Vagina (tissue), 2 donors: ENCODE results near the gene NFYA. TPM values are rescaled to one million over a fixed set of nuclear protein-coding genes. Genes with fewer than 3 reads are reported as not detected.

Source experiments
- DNase-seq, 2 donors: peaks; one replicate each; pipeline ENCODE4 v3.0.0-alpha.2; 2017; ENCODE audit errors: extremely low spot score in 2 of 2
- H3K27ac ChIP-seq: fragments of 200-600 bp; sonication (generic); one replicate; pipeline ENCODE4 v1.5.1; 2019
- H3K27me3 ChIP-seq: fragments of 200-600 bp; sonication (generic); one replicate; pipeline ENCODE4 v1.5.1; 2019
- H3K36me3 ChIP-seq, 2 donors: fragments of 200-600 bp; sonication (generic); one replicate each; pipeline ENCODE4 v1.5.1; 2017 to 2019
- H3K4me1 ChIP-seq: fragments of 200-600 bp; sonication (generic); one replicate; pipeline ENCODE4 v1.5.1; 2019
- H3K4me3 ChIP-seq, 2 donors: fragments of 200-600 bp; sonication (generic); 1 replicate in 1 of 2; 2 replicates in 1 of 2; pipeline ENCODE4 v1.5.1; 2016 to 2019
- H3K9me3 ChIP-seq: fragments of 200-600 bp; sonication (generic); one replicate; pipeline ENCODE4 v1.5.1; 2019
- POLR2A ChIP-seq, 2 donors: fragments of 450-650 bp; IDR thresholded peaks; one replicate each; pipeline ENCODE4 v1.6.1; 2017; ENCODE audit warnings: antibody characterized with exemption in 2 of 2, mild to moderate bottlenecking in 2 of 2, moderate library complexity in 2 of 2
- POLR2AphosphoS5 ChIP-seq, 2 donors: sonication (generic); formaldehyde crosslinking; IDR thresholded peaks; one replicate each; pipeline ENCODE4 v1.9.0; 2017; ENCODE audit warnings: antibody characterized with exemption in 2 of 2, mild to moderate bottlenecking in 2 of 2, low read depth in 1 of 2; ENCODE audit not compliant: insufficient read depth in 1 of 2
- intact Hi-C: fragments of 100-400 bp; cut with DNase I; formaldehyde crosslinking; loops from one replicate; pipeline ENCODE4 v1.15.1; 2023
- total RNA-seq: library from RNA; depleted of rRNA; stranded (reverse); fragments of >200 nt; gene quantifications from one replicate; pipeline ENCODE4 v1.2.3, GENCODE V29; 2016
- TF ChIP-seq, protein P1 (sequence below), 3 experiments: fragments of 450-650 bp in 2 of 3; fragments of 200-600 bp in 1 of 3; sonication (generic) in 1 of 3; IDR thresholded peaks; one replicate each; pipeline ENCODE4 v1.5.1; 2017 to 2019; ENCODE audit warnings: antibody characterized with exemption in 3 of 3, mild to moderate bottlenecking in 2 of 3, moderate library complexity in 2 of 3

Gene NFYA
- total RNA-seq, 1 donor from 2014 or later: 22.8 TPM

DNA sequence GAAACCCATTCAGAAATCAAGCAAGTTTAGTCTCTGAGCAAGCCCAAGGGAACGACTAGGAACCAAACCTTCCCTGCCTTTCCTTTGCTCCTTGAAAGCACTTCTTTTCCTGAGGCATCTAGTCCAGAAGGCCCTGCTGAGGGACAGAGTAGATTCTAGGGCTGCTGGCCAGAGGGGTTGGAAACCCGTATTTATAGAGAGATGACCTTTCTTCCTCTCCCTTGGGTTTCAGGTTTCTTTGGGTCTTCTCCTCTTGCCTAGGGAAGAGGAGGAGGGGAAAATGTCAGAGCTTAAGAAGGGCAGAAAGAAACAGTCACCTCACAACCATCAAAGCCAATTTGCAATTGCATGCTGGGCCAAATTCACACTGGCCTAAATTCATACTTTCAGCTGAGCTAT, 14.0 kb upstream of the NFYA start:
- H3K4me1 ChIP-seq: peaks cover 9% of the 10 kb centered on the region
- H3K9me3 ChIP-seq: no peaks in the 10 kb centered on the region
- H3K4me3 ChIP-seq: no peak overlapping the region
- TF ChIP-seq POLR2A (IDR thresholded peaks at IDR 0.05) (no peak), POLR2AphosphoS5 (IDR thresholded peaks at IDR 0.05; ENCODE audit: insufficient read depth in 1 of 2, low read depth in 1 of 2) (no peak)
- TF ChIP-seq, protein P1, sequence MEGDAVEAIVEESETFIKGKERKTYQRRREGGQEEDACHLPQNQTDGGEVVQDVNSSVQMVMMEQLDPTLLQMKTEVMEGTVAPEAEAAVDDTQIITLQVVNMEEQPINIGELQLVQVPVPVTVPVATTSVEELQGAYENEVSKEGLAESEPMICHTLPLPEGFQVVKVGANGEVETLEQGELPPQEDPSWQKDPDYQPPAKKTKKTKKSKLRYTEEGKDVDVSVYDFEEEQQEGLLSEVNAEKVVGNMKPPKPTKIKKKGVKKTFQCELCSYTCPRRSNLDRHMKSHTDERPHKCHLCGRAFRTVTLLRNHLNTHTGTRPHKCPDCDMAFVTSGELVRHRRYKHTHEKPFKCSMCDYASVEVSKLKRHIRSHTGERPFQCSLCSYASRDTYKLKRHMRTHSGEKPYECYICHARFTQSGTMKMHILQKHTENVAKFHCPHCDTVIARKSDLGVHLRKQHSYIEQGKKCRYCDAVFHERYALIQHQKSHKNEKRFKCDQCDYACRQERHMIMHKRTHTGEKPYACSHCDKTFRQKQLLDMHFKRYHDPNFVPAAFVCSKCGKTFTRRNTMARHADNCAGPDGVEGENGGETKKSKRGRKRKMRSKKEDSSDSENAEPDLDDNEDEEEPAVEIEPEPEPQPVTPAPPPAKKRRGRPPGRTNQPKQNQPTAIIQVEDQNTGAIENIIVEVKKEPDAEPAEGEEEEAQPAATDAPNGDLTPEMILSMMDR (IDR thresholded peaks at IDR 0.05): no peak
- intact Hi-C loops: no loop called here
- H3K27ac ChIP-seq: no peak overlapping the region
- no peaks in the 10 kb centered on the region for H3K27me3 ChIP-seq
- peaks cover 0 to 12% of the 10 kb centered on the region in 2 donors for H3K36me3 ChIP-seq
- no peak for DNase-seq

DNA sequence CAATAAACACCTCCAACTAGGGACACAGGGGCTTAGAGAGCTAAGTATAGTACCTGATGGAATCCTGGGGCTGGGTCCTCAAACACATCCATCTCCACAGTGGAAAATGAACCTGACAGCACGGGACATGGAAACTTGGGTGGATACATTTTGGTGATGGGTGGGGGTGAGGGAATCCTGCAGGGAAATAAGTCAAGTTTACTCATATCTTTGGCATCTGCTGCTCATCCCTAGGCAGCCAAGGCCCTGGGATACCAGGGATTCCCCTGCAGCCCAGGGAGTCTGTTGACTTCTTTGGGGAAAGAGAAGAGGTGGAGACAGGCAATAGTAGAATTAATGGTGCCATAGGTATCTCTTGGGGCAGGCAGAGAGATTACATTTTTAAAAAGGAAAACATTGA, 13.2 kb upstream of the NFYA start:
- TF ChIP-seq POLR2AphosphoS5 (IDR thresholded peaks at IDR 0.05; ENCODE audit: insufficient read depth in 1 of 2, low read depth in 1 of 2) (no peak), POLR2A (IDR thresholded peaks at IDR 0.05) (no peak)
- TF ChIP-seq, protein P1 (IDR thresholded peaks at IDR 0.05): no peak
- peaks cover 0 to 12% of the 10 kb centered on the region in 2 donors for H3K36me3 ChIP-seq
- no peak overlapping the region for H3K4me3 ChIP-seq
- peaks cover 9% of the 10 kb centered on the region for H3K4me1 ChIP-seq
- no peaks in the 10 kb centered on the region for H3K9me3 ChIP-seq
- no peaks in the 10 kb centered on the region for H3K27me3 ChIP-seq
- H3K27ac ChIP-seq: no peak overlapping the region
- intact Hi-C loops: no loop called here
- DNase-seq: no peak

DNA sequence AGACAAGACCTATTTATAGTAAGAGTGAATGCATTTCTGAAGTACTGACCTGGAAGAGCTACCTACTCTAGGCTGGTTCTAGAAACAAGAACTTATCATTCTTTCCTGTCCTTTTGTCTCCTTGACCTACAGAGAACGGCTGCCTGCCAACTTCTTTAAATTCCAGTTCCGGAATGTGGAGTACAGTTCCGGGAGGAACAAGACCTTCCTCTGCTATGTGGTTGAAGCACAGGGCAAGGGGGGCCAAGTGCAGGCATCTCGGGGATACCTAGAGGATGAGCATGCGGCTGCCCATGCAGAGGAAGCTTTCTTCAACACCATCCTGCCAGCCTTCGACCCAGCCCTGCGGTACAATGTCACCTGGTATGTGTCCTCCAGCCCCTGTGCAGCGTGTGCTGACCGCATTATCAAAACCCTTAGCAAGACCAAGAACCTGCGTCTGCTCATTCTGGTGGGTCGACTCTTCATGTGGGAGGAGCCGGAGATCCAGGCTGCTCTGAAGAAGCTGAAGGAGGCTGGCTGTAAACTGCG, 11.5 kb upstream of the NFYA start:
- no peak for TF ChIP-seq POLR2A (IDR thresholded peaks at IDR 0.05)
- no peak for TF ChIP-seq POLR2AphosphoS5 (IDR thresholded peaks at IDR 0.05; ENCODE audit: insufficient read depth in 1 of 2, low read depth in 1 of 2)
- TF ChIP-seq, protein P1 (IDR thresholded peaks at IDR 0.05): no peak
- DNase-seq: no peak
- Histone ChIP-seq H3K36me3 (peaks cover 0 to 12% of the 10 kb centered on the region in 2 donors), H3K4me1 (peaks cover 9% of the 10 kb centered on the region), H3K27me3 (no peaks in the 10 kb centered on the region), H3K27ac (no peak overlapping the region), H3K4me3 (no peak overlapping the region), H3K9me3 (no peaks in the 10 kb centered on the region)
- intact Hi-C loops: no loop called here

DNA sequence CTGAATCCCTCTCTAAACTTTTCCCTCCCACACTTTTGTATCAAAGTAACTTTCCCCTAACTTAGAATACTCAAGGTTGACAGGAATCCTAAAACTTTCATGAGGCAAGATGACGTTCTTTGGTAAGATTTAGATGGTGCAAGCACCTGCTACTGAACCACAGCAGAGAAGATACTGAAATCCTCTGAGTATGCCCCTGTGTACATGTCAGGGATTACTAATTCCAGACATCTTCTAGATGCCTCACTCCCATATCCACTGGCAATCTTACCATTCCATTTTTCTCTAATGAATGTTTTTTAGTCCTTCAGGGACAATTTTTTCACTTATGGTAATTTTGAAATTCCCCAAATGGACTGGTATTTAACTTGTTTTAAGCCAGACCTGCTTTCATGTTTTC, 10.7 kb upstream of the NFYA start:
- Histone ChIP-seq H3K4me1 (peaks cover 9% of the 10 kb centered on the region), H3K9me3 (no peaks in the 10 kb centered on the region)
- intact Hi-C loops: no loop called here

DNA sequence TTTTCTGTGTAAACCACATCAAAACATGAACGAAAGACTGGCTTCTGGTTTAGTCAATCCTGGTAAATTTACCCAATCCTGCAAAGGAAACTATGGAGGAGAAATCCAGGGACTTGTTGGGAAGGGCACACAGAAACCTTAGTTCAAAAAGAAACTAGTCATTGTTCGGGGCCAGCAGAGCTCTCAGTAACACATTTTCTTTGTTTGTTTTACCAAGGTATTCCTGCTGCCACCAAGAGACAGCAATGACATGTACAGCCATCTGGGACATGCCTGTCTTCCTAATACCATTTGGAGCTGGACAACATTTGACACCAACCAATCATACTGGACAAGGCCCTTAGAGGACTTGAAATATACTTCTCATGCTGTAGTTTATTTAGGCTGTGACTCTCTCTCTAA, 8.9 kb upstream of the NFYA start:
- Histone ChIP-seq H3K9me3 (no peaks in the 10 kb centered on the region), H3K36me3 (peaks cover 0 to 12% of the 10 kb centered on the region in 2 donors), H3K27ac (no peak overlapping the region), H3K27me3 (no peaks in the 10 kb centered on the region), H3K4me3 (no peak overlapping the region), H3K4me1 (peaks cover 9% of the 10 kb centered on the region)
- DNase-seq: no peak
- TF ChIP-seq, protein P1 (IDR thresholded peaks at IDR 0.05): no peak
- TF ChIP-seq POLR2AphosphoS5 (IDR thresholded peaks at IDR 0.05; ENCODE audit: insufficient read depth in 1 of 2, low read depth in 1 of 2) (no peak), POLR2A (IDR thresholded peaks at IDR 0.05) (no peak)
- intact Hi-C loops: no loop called here

More for the DNA sequence above, 10.7 kb upstream of the NFYA start:
- Histone ChIP-seq H3K27me3 (no peaks in the 10 kb centered on the region), H3K27ac (no peak overlapping the region), H3K36me3 (peaks cover 0 to 12% of the 10 kb centered on the region in 2 donors), H3K4me3 (no peak overlapping the region)
- TF ChIP-seq POLR2AphosphoS5 (IDR thresholded peaks at IDR 0.05; ENCODE audit: insufficient read depth in 1 of 2, low read depth in 1 of 2) (no peak), POLR2A (IDR thresholded peaks at IDR 0.05) (no peak)
- TF ChIP-seq, protein P1 (IDR thresholded peaks at IDR 0.05): no peak
- no peak for DNase-seq
